KBM-7 (cell line): ENCODE measurements around the gene PLXNA4.

Experiments
- DNase-seq: peaks from one replicate; pipeline ENCODE4 v3.0.0-alpha.2; 2015
- in situ Hi-C: fragments of 300-500 bp; cut with MboI; formaldehyde crosslinking; loops from 2 replicates; pipeline ENCODE4 v1.14.3; 2020; ENCODE audit warnings: low sequenced_read_pairs, low pct_unique_long_range_greater_than_20kb, mixed read lengths

The PLXNA4 gene

DNA sequence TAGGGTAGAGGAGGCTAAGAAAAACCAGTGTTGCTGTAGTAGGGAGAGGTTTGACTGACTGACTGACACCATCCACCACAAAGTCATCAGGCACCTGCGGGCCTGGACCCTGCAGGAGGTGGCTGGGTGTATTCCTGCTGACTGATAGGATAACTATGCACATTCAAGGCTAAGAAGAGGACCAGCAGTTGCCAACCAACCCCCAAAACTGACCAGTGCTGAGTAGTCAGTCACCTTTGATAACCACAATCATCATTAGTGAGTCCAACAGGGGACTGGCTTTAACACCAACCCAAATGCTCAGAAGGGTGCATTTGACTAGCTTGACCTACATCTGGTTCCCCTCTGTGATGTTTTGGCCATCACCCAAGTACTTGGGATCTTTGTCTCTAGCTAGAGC lies 30.5 kb downstream of the PLXNA4 start:
- in situ Hi-C loops, result no loop called here

DNA sequence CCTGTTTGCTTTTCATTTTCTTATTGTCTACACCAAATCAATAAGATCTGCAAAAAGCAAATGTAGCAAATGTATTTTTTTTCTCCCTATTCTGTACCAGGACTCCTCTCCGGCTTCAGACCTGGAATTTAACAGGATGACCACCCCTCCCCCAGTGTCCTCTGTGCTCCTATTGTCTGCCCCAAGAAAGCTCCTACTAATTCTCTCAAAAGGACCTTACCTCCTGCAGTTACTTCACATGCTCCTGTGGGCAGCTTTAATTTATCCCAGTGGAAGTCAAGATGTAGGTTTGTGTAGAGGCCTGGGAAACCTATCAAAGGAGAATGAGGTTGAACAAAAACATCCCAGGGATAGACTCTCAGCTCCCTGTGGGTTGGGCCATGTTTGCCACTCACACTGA lies 31.3 kb downstream of the PLXNA4 start:
- DNase-seq, result no peak

More for the DNA sequence above, 30.5 kb downstream of the PLXNA4 start:
- no peak for DNase-seq

DNA sequence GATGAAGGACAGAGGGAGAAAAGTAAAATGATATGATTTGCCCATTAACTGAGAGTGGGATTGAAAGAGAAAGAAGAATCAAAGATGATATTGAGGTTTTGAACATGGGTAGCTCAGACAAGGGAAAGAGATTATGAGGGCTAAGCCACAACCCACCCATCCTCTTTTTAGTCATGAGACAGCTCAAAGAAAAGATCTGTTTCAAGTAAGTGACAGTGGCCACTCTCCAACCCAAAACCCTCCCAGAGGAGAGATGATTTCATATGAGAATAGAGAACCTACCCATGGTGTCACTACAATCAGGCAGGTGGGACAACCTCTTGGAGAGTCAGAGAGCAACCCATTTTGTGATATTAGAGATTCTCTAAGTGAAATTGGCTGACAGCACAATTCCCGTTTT lies 32.2 kb downstream of the PLXNA4 start:
- DNase-seq, result no peak

More for the DNA sequence above, 31.3 kb downstream of the PLXNA4 start:
- in situ Hi-C loops, result no loop called here

DNA sequence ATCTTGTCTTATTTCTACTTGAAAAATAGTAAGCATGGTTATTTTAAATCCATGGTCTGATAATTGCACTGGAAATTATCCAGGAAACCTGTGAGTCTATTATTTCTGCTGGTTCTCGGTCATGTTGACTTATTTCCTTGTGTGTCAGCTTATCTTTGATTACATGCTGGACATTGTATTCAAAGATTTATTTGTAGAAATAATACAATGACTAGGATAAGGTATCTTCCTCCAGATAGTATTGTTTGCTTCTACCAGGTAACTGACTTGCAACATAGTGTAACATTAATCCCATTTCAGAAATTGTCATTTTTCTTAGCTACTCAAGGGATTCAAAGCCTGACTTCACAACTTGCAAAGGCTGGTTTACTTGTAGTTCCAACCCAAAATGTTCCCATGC lies 33.4 kb downstream of the PLXNA4 start:
- in situ Hi-C loops, result no loop called here
- no peak for DNase-seq

More for the DNA sequence above, 32.2 kb downstream of the PLXNA4 start:
- in situ Hi-C loops, result no loop called here

DNA sequence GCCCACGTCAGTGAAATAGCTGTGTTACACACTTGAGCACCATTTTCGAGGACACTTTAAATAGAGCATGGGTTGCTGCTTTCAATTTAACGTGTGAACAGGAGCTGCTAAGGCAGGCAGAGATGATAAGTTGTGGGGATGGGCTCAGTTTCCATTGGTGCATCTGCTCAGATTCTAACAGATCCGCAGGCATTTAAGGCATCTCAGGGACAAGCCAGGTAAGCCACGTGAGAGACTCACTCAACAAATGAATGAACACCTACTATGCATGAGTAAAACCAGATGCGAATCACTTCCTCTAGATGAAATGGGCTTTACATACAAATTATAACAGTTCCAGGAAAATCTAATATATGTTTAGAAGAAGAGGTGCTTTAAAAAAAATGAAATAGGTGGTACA lies 34.6 kb downstream of the PLXNA4 start:
- no peak for DNase-seq
- in situ Hi-C loops, result no loop called here

DNA sequence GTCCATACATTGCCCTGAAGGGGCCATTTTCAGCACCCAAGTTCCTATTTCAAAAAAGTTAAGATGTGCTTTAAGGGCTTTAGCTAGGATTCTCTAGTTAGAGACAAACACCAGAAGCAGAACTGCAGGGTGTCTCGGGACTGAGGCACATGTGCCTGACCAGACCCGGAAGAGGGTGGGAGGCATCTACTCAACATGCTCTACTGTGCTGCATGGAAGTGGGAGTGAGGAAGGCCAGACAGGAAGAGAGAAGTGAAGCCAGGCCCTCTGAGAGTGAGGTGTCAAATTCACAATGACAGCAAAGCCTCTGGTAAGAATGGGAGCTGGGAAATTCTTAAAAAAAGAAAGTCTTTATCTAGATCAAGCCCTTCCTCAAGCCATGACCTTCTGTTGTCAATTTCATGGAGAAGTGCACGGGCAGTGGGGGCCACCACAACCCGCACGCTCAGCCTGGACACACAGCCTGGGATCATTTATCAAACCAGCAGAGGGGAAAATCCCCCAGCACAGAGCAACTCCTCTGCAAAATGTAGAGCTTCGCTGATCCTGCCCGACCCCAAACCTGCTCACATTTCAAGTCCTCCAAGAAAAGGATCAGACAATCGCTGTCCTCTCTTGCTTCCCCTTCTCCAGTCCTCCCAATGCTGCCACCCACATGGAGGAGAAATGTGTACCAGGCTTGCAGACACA lies 38.7 kb downstream of the PLXNA4 start:
- in situ Hi-C loops, result no loop called here
- DNase-seq, result peak; percentile 64

DNA sequence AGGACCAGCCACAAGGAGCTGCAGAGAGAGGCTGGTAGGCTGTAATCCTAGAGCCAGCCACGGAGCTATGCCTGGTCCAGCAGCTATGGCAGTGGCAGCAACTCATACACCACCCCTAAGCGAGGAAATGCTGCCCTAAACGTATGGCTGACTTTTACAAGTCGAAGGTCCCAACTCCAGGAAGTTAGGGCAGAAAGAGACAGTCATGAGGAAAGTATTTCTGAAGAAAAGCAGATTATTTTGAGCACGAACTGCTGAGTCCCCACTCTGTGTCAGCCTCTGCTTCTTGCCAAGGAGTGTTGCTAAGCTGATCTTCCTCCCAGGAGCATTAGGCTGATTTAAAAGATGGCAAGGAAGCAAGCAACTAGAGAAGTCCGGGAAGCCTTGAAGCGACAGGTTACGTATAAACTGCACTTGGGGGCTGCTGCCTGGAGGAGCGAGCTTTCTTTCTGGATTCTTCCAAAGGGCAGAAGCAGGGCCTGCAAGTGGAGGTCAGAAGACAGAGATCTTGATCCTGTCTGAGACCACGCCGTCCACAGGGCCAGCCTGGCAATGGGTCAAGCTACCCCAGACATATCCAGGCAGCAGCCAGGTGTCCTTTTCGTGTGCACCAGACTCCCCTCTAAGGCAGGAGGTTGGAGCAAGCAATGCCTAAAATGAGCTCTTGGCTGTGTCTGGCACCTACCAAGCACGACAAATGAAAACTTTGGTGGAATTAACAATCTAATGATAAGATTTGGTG lies 39.4 kb downstream of the PLXNA4 start:
- in situ Hi-C loops, result no loop called here

DNA sequence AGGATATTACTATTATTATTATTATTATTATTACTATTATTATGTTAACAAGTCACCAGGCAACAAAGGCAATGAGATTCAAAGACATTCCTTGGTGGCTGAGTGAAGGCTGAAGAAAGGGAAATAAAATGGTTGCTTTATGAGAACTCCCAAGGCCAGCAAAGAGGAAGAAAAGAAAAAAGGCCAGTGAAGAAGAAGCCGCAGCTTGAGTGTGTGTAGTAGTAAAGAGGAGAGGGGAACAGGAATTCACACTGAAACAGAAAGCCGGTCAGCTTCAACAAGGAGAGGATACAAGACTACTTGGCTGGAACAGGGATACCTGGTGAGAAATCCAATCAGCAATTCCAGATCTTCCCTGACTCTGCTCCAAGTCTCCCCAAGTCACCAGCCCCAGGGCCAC lies 42.4 kb downstream of the PLXNA4 start:
- DNase-seq, result no peak
- in situ Hi-C loops, result no loop called here

More for the DNA sequence above, 39.4 kb downstream of the PLXNA4 start:
- DNase-seq, result no peak

DNA sequence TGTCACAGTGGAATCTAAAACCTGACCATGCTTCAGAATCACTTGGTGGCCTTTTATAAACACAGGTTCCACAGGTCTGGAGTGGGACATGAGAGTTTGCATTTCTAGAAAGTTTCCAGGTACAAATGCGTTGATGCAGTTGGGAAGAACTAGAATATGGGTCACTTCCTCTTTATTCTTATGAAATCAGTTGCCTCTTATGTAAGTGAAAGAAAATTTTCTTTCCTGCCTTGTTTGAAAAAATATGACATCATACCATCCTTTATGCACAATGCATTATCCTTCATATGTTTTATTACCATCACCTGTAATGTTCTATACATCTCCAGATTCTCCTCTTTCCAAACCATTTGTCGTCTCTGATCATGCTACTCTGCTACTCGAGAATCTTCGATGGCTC lies 44.0 kb downstream of the PLXNA4 start:
- DNase-seq, result no peak
- in situ Hi-C loops, result no loop called here

DNA sequence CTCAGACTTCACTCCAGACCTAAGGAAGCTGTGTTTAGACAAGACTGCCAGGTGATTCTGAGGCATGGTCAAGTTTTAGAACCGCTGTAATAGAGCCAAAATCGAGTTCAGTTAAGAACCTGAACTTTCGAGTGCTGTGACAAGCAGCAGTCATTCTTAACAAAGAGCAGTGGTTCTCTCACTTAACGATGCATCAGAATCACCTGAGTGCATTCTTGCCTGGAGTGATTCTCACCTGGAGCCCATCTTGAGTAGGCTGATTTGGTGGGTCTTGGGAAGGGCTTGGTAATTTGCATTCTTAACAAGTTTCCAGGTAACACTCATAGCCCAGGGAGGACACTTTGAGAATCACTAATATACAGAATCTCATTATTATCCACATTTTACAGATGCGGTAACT lies 44.7 kb downstream of the PLXNA4 start:
- in situ Hi-C loops, result no loop called here
- DNase-seq, result no peak

DNA sequence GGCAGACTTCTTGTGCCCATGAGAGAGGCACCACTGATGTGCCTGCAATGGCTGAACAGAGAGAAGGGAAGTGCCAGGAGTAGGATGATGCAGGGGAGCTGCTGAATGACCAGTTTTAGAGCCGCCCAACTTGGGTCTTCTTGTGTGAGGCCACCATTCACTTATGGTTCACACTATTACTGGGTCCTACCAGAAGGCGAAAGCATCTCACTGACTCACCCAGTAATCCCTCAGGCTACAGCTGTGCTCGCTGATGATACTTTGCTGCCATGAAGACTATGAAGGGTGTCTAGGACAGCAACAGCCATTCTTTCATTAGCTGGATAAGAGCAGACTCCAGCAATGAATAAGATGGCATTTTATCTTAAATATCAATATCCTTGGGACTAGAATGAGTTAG lies 47.6 kb downstream of the PLXNA4 start:
- in situ Hi-C loops, result no loop called here
- no peak for DNase-seq

DNA sequence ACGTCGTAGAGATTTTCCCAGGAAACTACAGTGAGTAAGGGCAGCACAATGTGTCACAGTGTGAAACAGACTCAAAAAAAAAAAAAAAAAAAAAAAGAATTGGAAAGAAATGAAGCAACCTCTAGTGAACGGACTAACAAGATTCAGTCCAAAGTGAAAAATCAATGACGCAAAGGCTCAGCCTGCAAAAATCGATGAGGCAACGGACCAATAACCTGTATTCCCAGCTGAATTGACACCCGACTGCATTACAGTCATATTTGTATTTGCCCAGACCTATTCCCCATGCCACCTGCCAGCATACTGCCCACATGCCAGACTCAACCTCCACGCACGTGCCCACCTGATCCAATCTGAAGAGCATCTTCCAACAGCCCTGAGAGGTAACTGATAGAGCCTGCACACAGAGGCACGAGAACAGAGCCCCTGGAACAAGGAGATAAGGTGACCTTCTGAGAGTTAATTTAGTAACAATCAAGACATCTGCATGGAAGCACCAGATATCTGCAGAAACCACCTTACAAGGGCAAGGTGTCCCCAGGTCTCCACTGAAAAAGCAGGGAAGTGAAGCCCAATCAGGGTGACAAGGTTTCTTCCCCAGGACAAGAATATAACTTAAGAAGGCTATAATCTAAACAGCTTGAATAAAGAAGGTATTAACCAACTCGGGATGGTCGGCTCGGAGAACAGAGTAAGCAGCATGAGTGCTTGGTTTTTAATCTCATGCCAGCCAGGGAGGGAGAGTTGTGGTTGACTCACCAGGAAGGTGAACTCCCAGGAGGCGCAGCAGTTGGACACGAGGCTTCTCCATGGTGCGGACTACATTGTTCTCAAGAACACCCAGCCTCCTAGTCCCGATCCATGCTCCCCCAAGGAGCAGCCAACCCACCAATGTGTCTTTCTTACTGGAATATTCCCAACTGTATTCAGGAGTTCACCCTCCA lies 48.5 kb downstream of the PLXNA4 start:
- in situ Hi-C loops, result no loop called here
- no peak for DNase-seq

DNA sequence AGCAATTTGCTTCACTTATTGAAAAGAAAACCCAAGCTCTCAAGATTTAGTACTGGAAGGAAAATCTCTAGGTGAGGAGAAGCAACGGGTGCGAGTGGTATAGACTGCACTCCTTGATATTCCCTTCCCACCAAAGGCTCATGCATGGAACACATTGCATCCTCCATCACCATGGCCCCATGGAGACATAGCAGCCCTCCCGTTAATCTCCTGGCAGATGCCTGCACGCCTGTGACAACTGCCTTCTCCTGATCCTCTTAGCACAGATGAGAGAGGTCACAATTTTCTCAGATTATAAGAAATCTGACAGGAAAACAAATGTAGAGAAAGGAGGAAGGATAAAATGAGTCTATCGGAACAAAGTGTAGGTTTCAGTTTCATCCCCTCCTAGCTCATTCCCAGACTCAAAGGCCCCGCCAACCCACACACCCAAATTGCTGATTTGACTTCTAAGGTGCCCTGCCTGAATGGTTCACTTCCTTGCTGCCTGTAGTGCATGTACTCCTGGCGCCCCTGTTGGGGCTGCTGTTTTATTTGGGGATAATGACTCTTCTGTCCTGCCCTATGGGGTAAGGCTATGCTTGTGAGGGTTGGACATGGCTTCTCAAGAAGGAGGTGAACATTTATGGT lies 50.0 kb downstream of the PLXNA4 start:
- in situ Hi-C loops, result no loop called here
- no peak for DNase-seq

DNA sequence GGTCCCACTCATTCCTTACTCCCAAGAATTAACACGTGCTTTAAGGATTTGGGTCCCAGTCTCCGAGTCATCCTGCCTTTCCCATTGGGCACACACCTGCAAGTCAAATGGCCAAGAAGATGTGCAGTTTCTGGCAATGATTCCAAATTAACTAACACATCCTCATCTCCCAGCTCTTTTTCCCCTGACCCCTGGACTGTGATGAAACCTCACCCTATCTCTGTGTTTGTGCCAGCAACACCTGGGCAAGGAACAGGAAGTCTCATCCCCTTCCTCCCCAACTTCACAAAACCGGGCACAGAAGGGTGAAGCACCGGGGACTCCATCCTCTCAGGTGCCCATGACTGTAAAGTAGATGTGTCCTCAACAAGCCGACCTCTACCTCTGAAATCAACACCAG lies 54.8 kb downstream of the PLXNA4 start:
- DNase-seq, result no peak
- in situ Hi-C loops, result no loop called here

DNA sequence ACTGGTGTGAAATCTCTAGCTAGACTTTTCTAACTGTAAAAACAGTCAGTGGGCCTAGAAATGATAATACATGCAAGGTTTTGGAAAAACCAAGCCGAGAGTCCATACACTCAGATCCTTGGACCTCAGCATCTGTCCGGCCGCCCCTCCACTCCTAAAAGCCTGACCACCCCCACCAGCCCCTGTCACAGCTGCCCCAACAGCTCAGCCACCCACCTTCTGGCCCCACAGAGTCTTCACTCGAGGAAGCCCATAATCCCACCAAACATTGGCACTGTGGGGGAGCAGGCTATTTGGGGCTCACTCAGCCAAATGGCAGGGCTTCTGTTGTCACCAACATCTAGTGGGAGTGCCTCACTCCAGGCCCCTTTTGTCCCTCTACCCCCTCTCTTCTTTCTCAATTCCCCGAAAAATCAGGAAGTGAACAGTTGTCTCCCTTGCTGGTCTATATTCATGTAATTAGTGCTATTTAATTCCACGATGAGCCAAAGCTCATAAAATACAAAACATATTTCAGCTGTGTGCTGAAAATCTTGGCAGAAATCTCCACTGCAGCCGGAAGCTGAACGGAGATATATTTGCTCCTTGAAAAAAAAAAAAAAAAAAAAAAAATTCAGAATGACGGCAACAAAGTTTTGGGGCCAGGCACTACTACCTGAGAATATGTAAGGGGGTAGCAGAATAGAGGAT lies 55.5 kb downstream of the PLXNA4 start:
- in situ Hi-C loops, result no loop called here
- no peak for DNase-seq

DNA sequence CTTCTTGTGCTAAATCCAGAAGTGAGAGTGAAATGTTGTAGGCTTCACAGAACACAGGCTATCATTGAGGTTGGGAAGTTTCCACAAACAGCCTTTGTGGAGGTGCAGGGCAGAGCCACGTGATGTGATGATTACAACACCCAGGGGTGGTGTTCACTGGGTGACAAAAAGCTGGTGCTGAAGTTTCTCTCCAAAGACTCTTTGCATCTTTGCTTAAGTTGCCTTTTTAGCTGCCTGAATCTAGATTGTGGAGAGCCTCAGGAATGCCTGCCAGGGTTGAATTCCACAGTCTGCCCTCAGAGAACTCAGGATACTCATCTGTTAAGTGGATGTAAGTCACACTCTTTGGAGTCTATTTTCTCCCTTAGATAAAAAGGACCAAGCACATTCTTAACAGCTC lies 56.3 kb downstream of the PLXNA4 start:
- in situ Hi-C loops, result no loop called here
- DNase-seq, result no peak

DNA sequence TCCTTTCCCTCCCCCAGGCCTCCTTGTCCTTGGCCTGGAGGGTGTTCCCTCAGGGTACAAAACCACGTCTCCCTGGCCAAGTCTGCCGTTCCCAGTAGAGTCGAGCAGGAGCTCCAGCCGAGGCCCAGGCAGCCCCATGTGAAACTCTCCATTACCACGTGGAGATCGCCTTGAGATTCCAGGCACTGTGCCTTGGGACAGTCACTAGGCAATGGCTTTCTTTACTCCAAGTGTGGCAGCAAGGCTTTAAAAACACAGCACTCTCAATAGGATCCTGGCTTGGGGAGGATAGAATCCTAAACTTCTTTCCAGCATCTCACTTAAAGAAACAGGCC lies 57.5 kb downstream of the PLXNA4 start:
- in situ Hi-C loops, result no loop called here
- no peak for DNase-seq

DNA sequence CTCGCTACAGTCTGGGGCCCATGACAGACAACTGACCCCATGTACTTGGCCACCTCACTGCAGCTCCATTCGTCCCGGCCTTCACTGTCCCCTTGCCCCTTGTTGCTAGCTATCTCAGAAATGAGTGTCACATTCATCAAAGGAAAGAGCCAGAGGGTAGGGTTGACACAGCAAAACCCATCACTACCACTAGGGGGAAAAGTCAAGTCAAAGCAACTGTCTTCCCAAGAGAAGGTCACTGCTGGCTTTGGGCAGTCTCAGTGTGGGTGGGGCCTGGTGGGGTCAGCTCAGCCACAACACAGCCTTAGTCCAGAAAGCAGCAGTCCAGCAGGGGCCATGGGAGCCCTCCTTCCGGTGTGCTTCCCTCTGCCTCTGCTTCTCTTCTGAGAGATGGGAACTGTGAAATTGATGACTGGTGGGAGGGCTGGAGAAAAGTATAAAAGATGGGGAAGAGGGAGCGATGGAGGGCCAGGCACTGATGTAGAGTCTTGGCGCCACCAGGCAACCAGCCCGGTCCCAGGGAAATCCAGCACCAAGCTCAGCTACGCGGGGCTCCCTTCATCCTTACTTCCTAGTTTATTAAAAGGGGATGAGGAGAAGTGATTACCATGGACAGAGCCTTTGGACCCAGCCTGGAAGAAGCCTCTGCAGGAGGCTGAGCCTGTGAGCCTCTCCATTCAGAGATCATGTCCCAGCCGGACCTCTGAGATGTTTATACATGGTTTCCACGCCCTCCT lies 58.0 kb downstream of the PLXNA4 start:
- DNase-seq, result peak; percentile 39
- in situ Hi-C loops, result no loop called here
